GM19099 (cell line): ENCODE data around the gene PHF5A.
A peak's percentile ranks its signal among the peaks of the same experiment; 100 is the strongest.

Experiments
- POLR2A ChIP-seq: IDR thresholded peaks from 3 replicates; pipeline ENCODE4 v1.6.1; 2011; ENCODE audit warnings: low read depth; ENCODE audit not compliant: insufficient read length; ENCODE audit errors: extremely low read depth

The PHF5A gene, protein sequence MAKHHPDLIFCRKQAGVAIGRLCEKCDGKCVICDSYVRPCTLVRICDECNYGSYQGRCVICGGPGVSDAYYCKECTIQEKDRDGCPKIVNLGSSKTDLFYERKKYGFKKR

DNA sequence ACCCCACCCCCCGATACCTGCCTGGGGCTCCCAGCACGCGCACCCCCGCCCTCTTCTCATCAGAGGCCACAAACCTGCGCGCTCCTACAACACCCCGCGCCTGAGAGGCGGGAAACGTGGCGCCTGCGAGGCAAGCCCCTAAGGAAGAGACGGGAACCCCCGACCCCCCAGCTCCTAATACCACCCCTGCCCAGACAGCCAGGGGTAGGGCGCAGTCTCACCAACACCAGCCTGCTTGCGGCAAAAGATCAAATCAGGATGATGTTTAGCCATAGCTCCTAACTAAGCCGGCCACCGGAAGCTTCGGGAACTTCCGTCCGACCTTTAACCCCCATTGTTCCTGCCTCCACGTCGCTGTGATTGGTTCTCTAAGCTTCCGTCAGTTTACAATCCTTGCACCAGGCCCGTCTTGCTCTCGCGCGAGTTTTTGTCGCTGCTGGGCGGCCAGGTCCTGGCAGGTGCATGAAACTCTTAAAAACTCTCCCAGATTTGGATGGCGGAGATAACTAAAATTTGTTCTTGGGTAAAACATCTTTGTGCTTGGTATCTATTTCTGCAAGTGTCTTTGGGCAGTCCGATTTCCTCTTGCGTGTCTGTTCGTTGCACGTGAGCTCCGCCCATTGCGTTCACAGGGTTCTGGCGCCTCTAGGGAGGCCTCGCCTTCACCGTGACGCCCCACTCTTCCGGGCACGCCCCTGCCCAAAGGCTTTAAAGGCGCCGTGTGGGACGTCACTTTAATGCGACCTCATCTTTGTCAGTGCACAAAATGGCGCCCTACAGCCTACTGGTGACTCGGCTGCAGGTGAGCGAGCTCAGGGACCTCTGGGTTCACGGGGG is at the start of gene PHF5A, which contains the start of gene ACO2:
Gene PHF5A (minus strand): TSS at position 312 of the 837 bp plus-strand sequence. CDS start 39 bp downstream, at position 273.
Gene ACO2 (plus strand): TSS at position 737 of the 837 bp plus-strand sequence. CDS start 30 bp downstream, at position 767.
- peak; percentile 73 for TF ChIP-seq POLR2A

DNA sequence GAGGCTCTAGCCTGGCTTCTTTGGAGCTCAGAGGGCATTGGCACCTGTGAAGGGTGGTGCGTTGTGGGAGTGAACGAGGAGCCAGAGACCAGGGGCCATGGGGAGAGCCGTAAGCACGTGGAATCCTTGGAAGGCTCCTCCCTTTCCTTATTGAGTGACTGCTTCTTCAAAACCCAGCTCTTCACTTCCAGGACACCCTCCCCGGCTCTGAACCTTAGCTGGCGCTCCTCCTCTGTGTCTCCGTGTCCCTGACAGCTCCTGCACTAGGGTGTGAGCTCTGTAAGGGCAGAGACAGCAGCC is 49.5 kb upstream of the PHF5A start:
- no peak for TF ChIP-seq POLR2A

- no peak for TF ChIP-seq POLR2A
Measured at GRCh38 chr22:41517172-41518047, 48.9 kb upstream of the PHF5A start.

- no peak for TF ChIP-seq POLR2A
Measured at GRCh38 chr22:41516462-41516861, 48.0 kb upstream of the PHF5A start.

GRCh38 chr22:41513391-41513790 is 44.9 kb upstream of the PHF5A start:
- TF ChIP-seq POLR2A = no peak

DNA sequence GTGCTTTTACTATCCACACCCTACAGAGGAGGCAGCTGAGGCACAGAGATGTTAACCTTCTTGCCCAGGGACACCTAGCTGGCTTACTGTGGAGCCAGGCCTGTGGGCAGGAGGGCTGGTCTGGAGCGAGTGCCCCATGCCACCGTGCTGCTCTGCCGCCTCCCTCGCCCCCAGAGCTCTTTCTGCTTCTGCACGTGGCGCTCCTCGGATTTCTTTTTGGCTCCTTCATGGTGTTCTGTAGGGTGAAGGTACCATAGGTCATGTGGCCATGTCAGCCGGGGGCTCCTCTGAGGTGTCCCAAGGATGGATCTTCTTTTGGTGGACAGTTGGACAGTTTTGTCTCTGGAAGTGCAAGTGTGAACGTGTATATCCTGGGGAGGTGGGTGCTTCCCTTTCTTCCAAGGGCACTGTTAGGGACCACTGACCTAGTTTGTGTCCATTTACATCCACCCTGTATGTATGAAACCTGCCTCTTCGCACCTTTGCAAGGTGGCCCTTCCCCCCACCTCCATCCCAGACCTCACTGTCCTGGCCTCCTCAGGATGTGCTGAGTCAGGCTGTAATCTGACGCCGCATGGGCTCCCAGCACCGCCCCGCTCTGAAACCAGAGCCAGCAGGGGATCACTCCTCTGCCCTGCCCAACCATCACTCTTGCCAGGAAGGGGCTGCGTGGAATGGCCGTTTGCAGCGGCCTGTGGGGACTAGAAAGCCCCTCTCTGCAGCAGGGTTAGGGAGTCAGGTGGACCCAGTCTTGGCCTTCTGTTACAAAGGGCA is 44.1 kb upstream of the PHF5A start:
- TF ChIP-seq POLR2A = no peak

GRCh38 chr22:41511521-41511968 is 43.1 kb upstream of the PHF5A start:
- TF ChIP-seq POLR2A = no peak

GRCh38 chr22:41508770-41509170 is 40.3 kb upstream of the PHF5A start:
- TF ChIP-seq POLR2A = no peak

- no peak for TF ChIP-seq POLR2A
Measured at GRCh38 chr22:41507330-41508063, 39.0 kb upstream of the PHF5A start.

- no peak for TF ChIP-seq POLR2A
Measured at GRCh38 chr22:41505511-41506220, 37.2 kb upstream of the PHF5A start.

DNA sequence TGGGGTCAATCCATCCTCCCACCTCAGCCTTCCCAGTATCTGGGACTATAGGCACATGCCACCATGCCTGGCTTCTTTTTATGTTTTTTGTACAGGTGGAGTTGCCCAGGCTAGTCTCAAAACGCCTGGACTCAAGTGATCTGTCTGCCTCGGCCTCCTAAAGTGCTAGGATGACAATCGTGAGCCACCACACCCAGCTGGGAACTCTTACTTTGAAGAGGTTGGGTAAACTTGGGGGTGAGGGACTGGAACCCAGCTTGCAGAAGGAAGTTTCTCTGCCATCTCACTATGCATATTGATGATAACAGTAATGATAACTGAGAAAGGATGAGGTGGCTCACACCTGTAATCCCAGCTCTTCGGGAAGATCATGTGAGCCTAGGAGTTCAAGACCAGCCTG is 36.3 kb upstream of the PHF5A start:
- no peak for TF ChIP-seq POLR2A

- TF ChIP-seq POLR2A = no peak
Measured at GRCh38 chr22:41504397-41504796, 35.9 kb upstream of the PHF5A start.

GRCh38 chr22:41501209-41501608 is 32.7 kb upstream of the PHF5A start:
- TF ChIP-seq POLR2A = no peak
